Measurements from ENCODE around the gene MSRB3. TPM values are rescaled to one million over a fixed set of nuclear protein-coding genes. Genes with fewer than 3 reads are reported as not detected.

Gene MSRB3
- total and polyA plus RNA-seq, 2 donors (not counting 3 experiments of a cell fraction or from before 2014, with no cell fraction given): 20.0 to 59.3 TPM

DNA sequence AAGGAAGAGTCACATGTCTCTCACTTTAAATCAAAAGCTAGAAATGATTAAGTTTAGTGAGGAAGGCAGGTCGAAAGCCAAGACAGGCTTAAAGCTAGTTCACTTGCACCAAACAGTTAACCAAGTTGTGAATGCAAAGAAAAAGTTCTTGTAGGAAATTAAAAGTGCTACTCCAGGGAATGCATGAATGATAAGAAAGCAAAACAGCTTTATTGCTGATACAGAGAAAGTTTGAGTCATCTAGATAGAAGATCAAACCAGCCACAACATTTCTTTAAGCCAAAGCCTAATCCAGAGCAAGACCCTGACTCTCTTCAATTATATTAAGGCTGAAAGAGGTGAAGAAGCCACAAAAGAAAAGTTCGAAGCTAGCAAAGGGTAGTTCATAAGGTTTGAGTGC, 193.6 kb downstream of the MSRB3 start:
- H3K79me2 ChIP-seq (ENCODE audit: control insufficient read depth, insufficient read depth, low read length): no peaks in the 10 kb centered on the region
- ChIA-PET POLR2A (interaction anchor here (0.6 kb wide), 1 partner anchor 58 kb away, joined by 3 read pairs; no protein-coding TSS in a partner anchor), CTCF (interaction anchor here (0.9 to 1.4 kb wide), 2 partner anchors 16 to 18 kb away, joined by 3 to 5 read pairs; no protein-coding TSS in a partner anchor)
- H3K4me2 ChIP-seq (ENCODE audit: insufficient read depth, low read length): no peak overlapping the region
- no peak overlapping the region for H3K4me3 ChIP-seq (replicated peaks in 1 of 3; ENCODE audit: insufficient read depth in 1 of 3, low read depth in 1 of 3, low read length in 3 of 3)
- H3K9me1 ChIP-seq (replicated peaks; ENCODE audit: control insufficient read depth, extremely low read depth, insufficient read depth, low read length): no peaks in the 10 kb centered on the region
- dilution Hi-C loops (cut with MboI; ENCODE audit: extremely low pct_ligation_motif_present, low sequenced_read_pairs) (no loop called here), intact Hi-C loops (cut with micrococcal nuclease) (no loop called here)
- H3K9ac ChIP-seq (replicated peaks; ENCODE audit: extremely low read depth, insufficient read depth, low read length): no peak overlapping the region
- H3K27ac ChIP-seq (ENCODE audit: insufficient read depth, low read depth, low read length): no peak overlapping the region
- H3K9me3 ChIP-seq (replicated peaks; ENCODE audit: control insufficient read depth, insufficient read depth, low read length): no peaks in the 10 kb centered on the region
- FAIRE-seq (no peak), DNase-seq (ENCODE audit: low read depth, low spot score) (no peak)
- TF ChIP-seq, protein P1, sequence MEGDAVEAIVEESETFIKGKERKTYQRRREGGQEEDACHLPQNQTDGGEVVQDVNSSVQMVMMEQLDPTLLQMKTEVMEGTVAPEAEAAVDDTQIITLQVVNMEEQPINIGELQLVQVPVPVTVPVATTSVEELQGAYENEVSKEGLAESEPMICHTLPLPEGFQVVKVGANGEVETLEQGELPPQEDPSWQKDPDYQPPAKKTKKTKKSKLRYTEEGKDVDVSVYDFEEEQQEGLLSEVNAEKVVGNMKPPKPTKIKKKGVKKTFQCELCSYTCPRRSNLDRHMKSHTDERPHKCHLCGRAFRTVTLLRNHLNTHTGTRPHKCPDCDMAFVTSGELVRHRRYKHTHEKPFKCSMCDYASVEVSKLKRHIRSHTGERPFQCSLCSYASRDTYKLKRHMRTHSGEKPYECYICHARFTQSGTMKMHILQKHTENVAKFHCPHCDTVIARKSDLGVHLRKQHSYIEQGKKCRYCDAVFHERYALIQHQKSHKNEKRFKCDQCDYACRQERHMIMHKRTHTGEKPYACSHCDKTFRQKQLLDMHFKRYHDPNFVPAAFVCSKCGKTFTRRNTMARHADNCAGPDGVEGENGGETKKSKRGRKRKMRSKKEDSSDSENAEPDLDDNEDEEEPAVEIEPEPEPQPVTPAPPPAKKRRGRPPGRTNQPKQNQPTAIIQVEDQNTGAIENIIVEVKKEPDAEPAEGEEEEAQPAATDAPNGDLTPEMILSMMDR (IDR thresholded peaks at IDR 0.05; ENCODE audit: extremely low read depth in 1 of 2, insufficient read depth in 1 of 2, low read depth in 1 of 2, low read length in 2 of 2): no peak
- H3K27me3 ChIP-seq (ENCODE audit: control insufficient read depth in 2 of 2, insufficient read depth in 2 of 2, low read length in 2 of 2): no peaks in the 10 kb centered on the region
- no peaks in the 10 kb centered on the region for H3K4me1 ChIP-seq (ENCODE audit: control insufficient read depth, extremely low read depth, insufficient read depth, low read length)
- no TSS peak for BruUV-seq (replicated peaks)
- H4K20me1 ChIP-seq (replicated peaks; ENCODE audit: control insufficient read depth, extremely low read depth, insufficient read depth, low read length): no peaks in the 10 kb centered on the region
- H3K36me3 ChIP-seq (ENCODE audit: control insufficient read depth in 2 of 2, extremely low read depth in 1 of 2, insufficient read depth in 2 of 2, low read length in 2 of 2): no peaks in the 10 kb centered on the region
- no peak overlapping the region for H2AFZ ChIP-seq (ENCODE audit: low read depth, low read length)

DNA sequence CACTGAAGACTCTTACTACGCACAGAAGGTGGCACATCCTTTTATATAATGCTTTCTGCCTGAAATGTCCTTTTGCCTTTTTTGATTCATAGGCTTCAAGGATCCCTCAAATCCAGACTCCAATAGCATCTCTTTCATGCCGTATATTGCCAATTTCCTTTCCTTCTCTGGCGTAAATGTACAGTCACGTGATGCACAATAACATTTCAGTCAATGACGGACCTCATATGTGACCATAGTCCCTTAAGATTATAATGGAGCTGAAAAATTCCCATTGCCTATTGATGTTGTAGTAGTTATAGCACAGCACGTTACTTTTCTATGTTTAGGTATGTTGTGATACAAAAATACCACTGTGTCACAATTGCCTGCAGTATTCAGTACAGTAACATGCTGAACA, 196.3 kb downstream of the MSRB3 start:
- Histone ChIP-seq H3K9ac (replicated peaks; ENCODE audit: extremely low read depth, insufficient read depth, low read length) (no peak overlapping the region), H3K4me2 (ENCODE audit: insufficient read depth, low read length) (no peak overlapping the region), H3K4me1 (ENCODE audit: control insufficient read depth, extremely low read depth, insufficient read depth, low read length) (no peaks in the 10 kb centered on the region), H4K20me1 (replicated peaks; ENCODE audit: control insufficient read depth, extremely low read depth, insufficient read depth, low read length) (no peaks in the 10 kb centered on the region), H3K9me1 (replicated peaks; ENCODE audit: control insufficient read depth, extremely low read depth, insufficient read depth, low read length) (no peaks in the 10 kb centered on the region), H3K4me3 (replicated peaks in 1 of 3; ENCODE audit: insufficient read depth in 1 of 3, low read depth in 1 of 3, low read length in 3 of 3) (no peak overlapping the region), H3K27me3 (ENCODE audit: control insufficient read depth in 2 of 2, insufficient read depth in 2 of 2, low read length in 2 of 2) (no peaks in the 10 kb centered on the region), H3K9me3 (replicated peaks; ENCODE audit: control insufficient read depth, insufficient read depth, low read length) (no peaks in the 10 kb centered on the region), H3K27ac (ENCODE audit: insufficient read depth, low read depth, low read length) (no peak overlapping the region), H3K79me2 (ENCODE audit: control insufficient read depth, insufficient read depth, low read length) (no peaks in the 10 kb centered on the region), H3K36me3 (ENCODE audit: control insufficient read depth in 2 of 2, extremely low read depth in 1 of 2, insufficient read depth in 2 of 2, low read length in 2 of 2) (no peaks in the 10 kb centered on the region), H2AFZ (ENCODE audit: low read depth, low read length) (no peak overlapping the region)
- BruUV-seq (replicated peaks): no TSS peak
- intact Hi-C loops (cut with micrococcal nuclease) (no loop called here), dilution Hi-C loops (cut with MboI; ENCODE audit: extremely low pct_ligation_motif_present, low sequenced_read_pairs) (no loop called here)
- DNase-seq (ENCODE audit: low read depth, low spot score): no peak
- no peak for FAIRE-seq
- ChIA-PET POLR2A (no interaction called here), CTCF (no interaction called here)
- TF ChIP-seq FOS (IDR thresholded peaks at IDR 0.05; ENCODE audit: borderline replicate concordance, insufficient read depth, low read length) (no peak), MYC (IDR thresholded peaks at IDR 0.05; ENCODE audit: low read depth, low read length) (no peak), POLR2AphosphoS5 (IDR thresholded peaks at IDR 0.05; ENCODE audit: insufficient read depth, low read depth, low read length) (no peak), EZH2 (IDR thresholded peaks at IDR 0.05; ENCODE audit: borderline replicate concordance, low read depth, low read length, severe bottlenecking) (no peak), POLR2A (IDR thresholded peaks at IDR 0.05; ENCODE audit: low read depth, low read length) (no peak)
- TF ChIP-seq, protein P1 (IDR thresholded peaks at IDR 0.05; ENCODE audit: extremely low read depth in 1 of 2, insufficient read depth in 1 of 2, low read depth in 1 of 2, low read length in 2 of 2): no peak
- TF ChIP-seq, protein P2, sequence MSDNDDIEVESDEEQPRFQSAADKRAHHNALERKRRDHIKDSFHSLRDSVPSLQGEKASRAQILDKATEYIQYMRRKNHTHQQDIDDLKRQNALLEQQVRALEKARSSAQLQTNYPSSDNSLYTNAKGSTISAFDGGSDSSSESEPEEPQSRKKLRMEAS (IDR thresholded peaks at IDR 0.05; ENCODE audit: insufficient read depth, insufficient read length): no peak
